Astrocyte (in vitro differentiated cells and primary cell): ENCODE measurements around the gene OPA1. TPM values are rescaled to one million over a fixed set of nuclear protein-coding genes. Genes with fewer than 3 reads are reported as not detected.

Experiments
- DNase-seq: peaks from one replicate; pipeline ENCODE4 v3.0.0-alpha.2; 2010; ENCODE audit warnings: low read depth
- FAIRE-seq: peaks from 2 replicates; lab custom pipeline; 2011; peaks lifted over from hg19 to GRCh38; lab: Jason Lieb, UNC
- H2AFZ ChIP-seq: 2 replicates; pipeline ENCODE4 v1.6.0; 2012; ENCODE audit warnings: low read depth, low read length, inconsistent platforms
- H3K27ac ChIP-seq: 2 replicates; pipeline ENCODE4 v1.5.1; 2011; ENCODE audit warnings: low read depth, low read length, inconsistent platforms
- H3K27me3 ChIP-seq: 2 replicates; pipeline ENCODE4 v1.6.0; 2011; ENCODE audit warnings: low read length, inconsistent platforms; ENCODE audit not compliant: insufficient read depth
- H3K36me3 ChIP-seq: 2 replicates; pipeline ENCODE4 v1.5.1; 2011; ENCODE audit warnings: low read length, inconsistent platforms; ENCODE audit not compliant: insufficient read depth
- H3K4me1 ChIP-seq: 2 replicates; pipeline ENCODE4 v1.5.1; 2011; ENCODE audit warnings: low read length, inconsistent platforms; ENCODE audit not compliant: insufficient read depth
- H3K4me2 ChIP-seq: 2 replicates; pipeline ENCODE4 v1.6.0; 2012; ENCODE audit warnings: low read length, inconsistent platforms
- H3K4me3 ChIP-seq: 2 replicates; pipeline ENCODE4 v1.5.1; 2011; ENCODE audit warnings: low read depth, mild to moderate bottlenecking, low read length, inconsistent platforms; ENCODE audit not compliant: insufficient read depth
- H3K79me2 ChIP-seq: 2 replicates; pipeline ENCODE4 v1.6.0; 2012; ENCODE audit warnings: mild to moderate bottlenecking, low read length, inconsistent platforms; ENCODE audit not compliant: insufficient read depth
- H3K9ac ChIP-seq: 2 replicates; pipeline ENCODE4 v1.6.0; 2012; ENCODE audit warnings: mild to moderate bottlenecking, low read length, inconsistent platforms
- H3K9me3 ChIP-seq: 2 replicates; pipeline ENCODE4 v1.5.1; 2012; ENCODE audit warnings: low read depth, mild to moderate bottlenecking, low read length, inconsistent platforms; ENCODE audit not compliant: insufficient read depth
- H4K20me1 ChIP-seq: 2 replicates; pipeline ENCODE4 v1.6.0; 2012; ENCODE audit warnings: low read length, inconsistent platforms; ENCODE audit not compliant: insufficient read depth
- H3K27ac Mint-ChIP-seq: one replicate; pipeline ENCODE4 v1.8.0; 2021; ENCODE audit warnings: mild to moderate bottlenecking, mixed read lengths; ENCODE audit not compliant: unreplicated experiment
- H3K27me3 Mint-ChIP-seq: one replicate; pipeline ENCODE4 v1.8.0; 2021; ENCODE audit warnings: low read depth, mixed read lengths; ENCODE audit not compliant: unreplicated experiment
- H3K36me3 Mint-ChIP-seq: one replicate; pipeline ENCODE4 v1.8.0; 2021; ENCODE audit warnings: low read depth, mixed read lengths; ENCODE audit not compliant: unreplicated experiment
- H3K4me1 Mint-ChIP-seq: one replicate; pipeline ENCODE4 v1.8.0; 2021; ENCODE audit warnings: low read depth, mixed read lengths; ENCODE audit not compliant: unreplicated experiment
- H3K4me3 Mint-ChIP-seq: one replicate; pipeline ENCODE4 v1.8.0; 2021; ENCODE audit warnings: mild to moderate bottlenecking, moderate library complexity, mixed read lengths; ENCODE audit not compliant: unreplicated experiment
- H3K9me3 Mint-ChIP-seq: one replicate; pipeline ENCODE4 v1.8.0; 2021; ENCODE audit warnings: mild to moderate bottlenecking, mixed read lengths; ENCODE audit not compliant: unreplicated experiment
- CTCF ChIP-seq: IDR thresholded peaks from 2 replicates; pipeline ENCODE4 v1.5.1; 2011; ENCODE audit warnings: low read depth, mild to moderate bottlenecking, inconsistent platforms, low read length, moderate library complexity; ENCODE audit not compliant: insufficient read depth
- EZH2 ChIP-seq: IDR thresholded peaks from 2 replicates; pipeline ENCODE4 v1.6.1; 2012; ENCODE audit warnings: mild to moderate bottlenecking, low read length, inconsistent platforms; ENCODE audit not compliant: insufficient read depth
- total RNA-seq: library from RNA; stranded (reverse); gene quantifications from 2 replicates; pipeline ENCODE4 v1.2.1, GENCODE V29; 2021

Gene OPA1
- total RNA-seq, 1 donor from 2014 or later: 61.8 TPM

GRCh38 chr3:193598202-193598601 is 5.2 kb downstream of the OPA1 start:
- peaks cover 13% of the 10 kb centered on the region for H3K4me1 Mint-ChIP-seq
- Histone ChIP-seq H3K79me2 (peaks cover 99% of the 10 kb centered on the region), H3K4me1 (peaks cover 23% of the 10 kb centered on the region), H3K36me3 (peaks cover 3% of the 10 kb centered on the region), H4K20me1 (peaks cover 79% of the 10 kb centered on the region), H3K9me3 (no peaks in the 10 kb centered on the region), H3K27ac (no peak overlapping the region), H3K27me3 (no peaks in the 10 kb centered on the region), H2AFZ (no peak overlapping the region), H3K4me2 (no peak overlapping the region), H3K9ac (no peak overlapping the region), H3K4me3 (no peak overlapping the region)
- DNase-seq: no peak
- no peak for TF ChIP-seq EZH2
- no peak for TF ChIP-seq CTCF
- no peak overlapping the region for H3K27ac Mint-ChIP-seq
- no peak overlapping the region for H3K4me3 Mint-ChIP-seq
- H3K27me3 Mint-ChIP-seq: no peaks in the 10 kb centered on the region
- no peaks in the 10 kb centered on the region for H3K9me3 Mint-ChIP-seq
- FAIRE-seq: no peak
- H3K36me3 Mint-ChIP-seq: peaks cover 20% of the 10 kb centered on the region

- no peak overlapping the region for H3K4me3 Mint-ChIP-seq
- peaks cover 99% of the 10 kb centered on the region for H3K79me2 ChIP-seq
- no peak for FAIRE-seq
These were observed 6.4 kb downstream of the OPA1 start for GRCh38 chr3:193599393-193599792.

More at GRCh38 chr3:193599393-193599792, 6.4 kb downstream of the OPA1 start:
- no peaks in the 10 kb centered on the region for H3K9me3 Mint-ChIP-seq
- H3K27ac Mint-ChIP-seq: no peak overlapping the region
- H3K27ac ChIP-seq: no peak overlapping the region
- H2AFZ ChIP-seq: no peak overlapping the region
- H3K27me3 Mint-ChIP-seq: no peaks in the 10 kb centered on the region
- no peaks in the 10 kb centered on the region for H3K9me3 ChIP-seq
- no peak overlapping the region for H3K4me2 ChIP-seq
- no peak overlapping the region for H3K4me3 ChIP-seq
- peaks cover 87% of the 10 kb centered on the region for H4K20me1 ChIP-seq
- peaks cover 20% of the 10 kb centered on the region for H3K36me3 Mint-ChIP-seq
- DNase-seq: no peak
- H3K4me1 Mint-ChIP-seq: peaks cover 11% of the 10 kb centered on the region
- peaks cover 5% of the 10 kb centered on the region for H3K36me3 ChIP-seq
- no peaks in the 10 kb centered on the region for H3K27me3 ChIP-seq
- TF ChIP-seq CTCF (no peak), EZH2 (no peak)
- no peak overlapping the region for H3K9ac ChIP-seq
- H3K4me1 ChIP-seq: peaks cover 16% of the 10 kb centered on the region
